Vagina (tissue), 2 donors: ENCODE data around the gene OMP.
A peak's percentile ranks its signal among the peaks of the same experiment; 100 is the strongest.

Source experiments
- CTCF ChIP-seq, 3 experiments: fragments of 450-650 bp in 2 of 3; fragments of 200-600 bp in 1 of 3; sonication (generic) in 1 of 3; IDR thresholded peaks; one replicate each; pipeline ENCODE4 v1.5.1; 2017 to 2019; ENCODE audit warnings: antibody characterized with exemption in 3 of 3, mild to moderate bottlenecking in 2 of 3, moderate library complexity in 2 of 3
- POLR2AphosphoS5 ChIP-seq, 2 donors: sonication (generic); formaldehyde crosslinking; IDR thresholded peaks; one replicate each; pipeline ENCODE4 v1.9.0; 2017; ENCODE audit warnings: antibody characterized with exemption in 2 of 2, mild to moderate bottlenecking in 2 of 2, low read depth in 1 of 2; ENCODE audit not compliant: insufficient read depth in 1 of 2

- peak in 1 of 2 donors; percentile 47 for TF ChIP-seq POLR2AphosphoS5 (IDR thresholded peaks at IDR 0.05; ENCODE audit: insufficient read depth in 1 of 2, low read depth in 1 of 2)
- no peak for TF ChIP-seq CTCF (IDR thresholded peaks at IDR 0.05)
Measured at GRCh38 chr11:77140231-77140851, 37.7 kb downstream of the OMP start.
